HEK293 (cell line): Measurements from ENCODE around the gene EMP3.

Experiments used
- CTCF ChIA-PET: fragments of 350-600 bp; formaldehyde crosslinking; extraction: SDS; loops from one replicate; lab custom pipeline; 2021; ENCODE audit warnings: antibody characterized with exemption; lab: Yijun Ruan, JAX
- POLR2A ChIA-PET: fragments of 300-600 bp; formaldehyde crosslinking; extraction: SDS; loops from one replicate; lab custom pipeline; 2020; ENCODE audit warnings: antibody characterized with exemption, inconsistent platforms; lab: Yijun Ruan, JAX
- H3K27ac ChIP-seq: fragments of 200-500 bp; sonication (Bioruptor generic); 2 replicates; pipeline ENCODE4 v1.5.1; 2014; ENCODE audit warnings: low read depth, low read length, control low read depth, inconsistent platforms; ENCODE audit errors: extremely low read depth
- H3K36me3 ChIP-seq, 2 experiments: fragments of 200-500 bp in 1 of 2; sonication (Bioruptor generic) in 1 of 2; 1 replicate in 1 of 2; 2 replicates in 1 of 2; pipeline ENCODE4 v1.5.1; 2014 to 2017; ENCODE audit warnings: inconsistent platforms in 2 of 2, low read length in 2 of 2; ENCODE audit not compliant: control insufficient read depth in 2 of 2, insufficient read depth in 1 of 2
- H3K4me1 ChIP-seq: fragments of 200-500 bp; sonication (Bioruptor generic); 2 replicates; pipeline ENCODE4 v1.5.1; 2014; ENCODE audit warnings: mild to moderate bottlenecking, low read length, inconsistent platforms; ENCODE audit not compliant: control insufficient read depth, insufficient read depth
- H3K4me3 ChIP-seq: 2 replicates; pipeline ENCODE4 v1.5.1; 2011; ENCODE audit warnings: low read depth, mild to moderate bottlenecking, control low read depth, low read length, moderate library complexity
- H3K9me3 ChIP-seq: fragments of 200-500 bp; sonication (Bioruptor generic); 2 replicates; pipeline ENCODE4 v1.5.1; 2014; ENCODE audit warnings: low read depth, low read length, inconsistent platforms; ENCODE audit not compliant: control insufficient read depth, insufficient read depth
- ZBTB20 ChIP-seq: fragments of 450-650 bp; formaldehyde crosslinking; IDR thresholded peaks from 2 replicates; pipeline ENCODE4 v1.5.1; 2016; ENCODE audit warnings: missing biosample characterization, missing genetic modification characterization
- ZBTB48 ChIP-seq: fragments of 450-650 bp; formaldehyde crosslinking; IDR thresholded peaks from 2 replicates; pipeline ENCODE4 v1.5.1; 2016; ENCODE audit warnings: missing biosample characterization, missing genetic modification characterization
- ZNF146 ChIP-seq: fragments of 450-650 bp; formaldehyde crosslinking; IDR thresholded peaks from 2 replicates; pipeline ENCODE4 v1.5.1; 2016; ENCODE audit warnings: missing biosample characterization, missing genetic modification characterization
- ZNF157 ChIP-seq: fragments of 450-650 bp; formaldehyde crosslinking; IDR thresholded peaks from 2 replicates; pipeline ENCODE4 v1.5.1; 2016; ENCODE audit warnings: missing biosample characterization, missing genetic modification characterization
- ZNF549 ChIP-seq: fragments of 450-650 bp; IDR thresholded peaks from 2 replicates; pipeline ENCODE4 v1.5.1; 2018; ENCODE audit warnings: missing biosample characterization, missing genetic modification characterization, mild to moderate bottlenecking, inconsistent platforms, moderate library complexity
- ZNF621 ChIP-seq: fragments of 450-650 bp; formaldehyde crosslinking; IDR thresholded peaks from 2 replicates; pipeline ENCODE4 v1.5.1; 2017; ENCODE audit warnings: missing biosample characterization, missing genetic modification characterization
- ZNF623 ChIP-seq: fragments of 450-650 bp; formaldehyde crosslinking; IDR thresholded peaks from 2 replicates; pipeline ENCODE4 v1.5.1; 2016; ENCODE audit warnings: missing biosample characterization, missing genetic modification characterization
- ZNF626 ChIP-seq: fragments of 450-650 bp; sonication (Bioruptor Pico); formaldehyde crosslinking; IDR thresholded peaks from 2 replicates; pipeline ENCODE4 v1.5.1; 2018; ENCODE audit warnings: missing biosample characterization, missing genetic modification characterization, inconsistent platforms
- ZNF664 ChIP-seq: fragments of 450-650 bp; formaldehyde crosslinking; IDR thresholded peaks from 2 replicates; pipeline ENCODE4 v1.5.1; 2016; ENCODE audit warnings: missing biosample characterization, missing genetic modification characterization
- TF ChIP-seq, protein P1 (sequence below): fragments of 450-650 bp; formaldehyde crosslinking; IDR thresholded peaks from 2 replicates; pipeline ENCODE4 v1.5.1; 2017; ENCODE audit warnings: missing biosample characterization, mild to moderate bottlenecking, missing genetic modification characterization, moderate library complexity
- TF ChIP-seq, protein P2 (sequence below): fragments of 450-650 bp; formaldehyde crosslinking; IDR thresholded peaks from 2 replicates; pipeline ENCODE4 v1.5.1; 2016; ENCODE audit warnings: missing biosample characterization, missing genetic modification characterization
- TF ChIP-seq, protein P3 (sequence below): fragments of 450-650 bp; IDR thresholded peaks from 2 replicates; pipeline ENCODE4 v1.5.1; 2018; ENCODE audit warnings: missing biosample characterization, mild to moderate bottlenecking, missing genetic modification characterization

Gene EMP3

DNA sequence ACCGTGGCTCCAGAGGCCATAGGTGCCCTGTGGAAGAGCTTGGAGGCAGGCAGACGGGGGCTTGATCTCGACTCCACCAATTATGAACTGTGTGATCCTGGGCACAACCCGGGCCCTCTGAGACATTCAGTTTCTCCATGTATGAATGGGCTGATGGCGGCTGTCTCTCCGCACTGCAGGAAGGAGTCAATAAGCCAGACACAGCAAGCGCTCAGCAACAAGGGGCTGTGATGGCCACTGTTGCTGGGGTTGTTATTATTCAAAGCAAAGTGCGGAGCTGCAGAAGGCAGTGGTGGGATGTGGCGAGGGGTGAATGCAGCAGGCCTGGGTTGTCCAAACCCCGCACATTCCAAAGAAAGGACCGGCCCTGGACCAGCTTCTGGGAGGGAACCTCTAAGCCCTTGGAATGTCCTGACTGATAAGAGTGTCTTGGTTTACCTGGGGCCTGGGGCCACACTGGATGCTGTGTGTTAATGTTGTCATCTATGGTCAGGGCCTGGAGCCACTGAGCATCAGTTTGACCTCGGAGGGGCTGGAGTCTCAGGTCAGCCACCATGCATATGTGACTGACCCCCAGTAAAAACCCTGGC lies 30.1 kb downstream of the EMP3 start:
- Histone ChIP-seq H3K9me3 (no peaks in the 10 kb centered on the region), H3K36me3 (peaks cover 0 to 3% of the 10 kb centered on the region in 2 experiments; a peak in 2 of 3 replicates), H3K27ac (no peak overlapping the region), H3K4me3 (no peak overlapping the region), H3K4me1 (no peaks in the 10 kb centered on the region)
- POLR2A ChIA-PET, result interaction anchor here (0.7 kb wide), 1 partner anchor 268 kb away, joined by 5 read pairs; no protein-coding TSS in a partner anchor
- TF ChIP-seq ZBTB20 (tag by site-specific recombination), result no peak
- no peak for TF ChIP-seq ZBTB48
- TF ChIP-seq, protein P1, sequence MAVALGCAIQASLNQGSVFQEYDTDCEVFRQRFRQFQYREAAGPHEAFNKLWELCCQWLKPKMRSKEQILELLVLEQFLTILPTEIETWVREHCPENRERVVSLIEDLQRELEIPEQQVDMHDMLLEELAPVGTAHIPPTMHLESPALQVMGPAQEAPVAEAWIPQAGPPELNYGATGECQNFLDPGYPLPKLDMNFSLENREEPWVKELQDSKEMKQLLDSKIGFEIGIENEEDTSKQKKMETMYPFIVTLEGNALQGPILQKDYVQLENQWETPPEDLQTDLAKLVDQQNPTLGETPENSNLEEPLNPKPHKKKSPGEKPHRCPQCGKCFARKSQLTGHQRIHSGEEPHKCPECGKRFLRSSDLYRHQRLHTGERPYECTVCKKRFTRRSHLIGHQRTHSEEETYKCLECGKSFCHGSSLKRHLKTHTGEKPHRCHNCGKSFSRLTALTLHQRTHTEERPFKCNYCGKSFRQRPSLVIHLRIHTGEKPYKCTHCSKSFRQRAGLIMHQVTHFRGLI (tag by site-specific recombination), result no peak
- no peak for TF ChIP-seq ZNF549 (tag by site-specific recombination)
- TF ChIP-seq ZNF146 (tag by site-specific recombination), result no peak
- no peak for TF ChIP-seq ZNF621 (tag by site-specific recombination)
- no peak for TF ChIP-seq ZNF626 (tag by site-specific recombination)
- CTCF ChIA-PET, result interaction anchor here (0.9 to 1.4 kb wide), 2 partner anchors 8 to 153 kb away, joined by 3 to 6 read pairs; no protein-coding TSS in a partner anchor

DNA sequence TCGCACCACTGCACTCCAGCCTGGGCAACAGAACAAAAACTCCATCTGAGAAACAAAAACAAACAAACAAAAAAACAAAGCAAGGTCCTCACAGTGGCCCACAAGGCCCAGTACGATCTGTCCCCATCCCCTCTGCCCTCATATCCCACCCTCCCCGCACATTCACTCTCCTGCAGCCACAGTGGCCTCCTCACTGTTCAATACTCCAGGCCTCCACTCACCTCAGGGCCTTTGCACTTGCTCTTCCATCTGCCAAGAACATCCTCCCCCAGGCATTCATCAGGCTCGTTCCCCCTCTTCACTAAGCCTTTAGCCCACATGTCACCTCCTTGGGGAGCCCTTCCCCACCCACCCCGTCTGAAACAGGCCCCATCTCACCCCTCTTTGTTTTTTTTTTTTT lies 33.8 kb downstream of the EMP3 start:
- TF ChIP-seq, protein P2, sequence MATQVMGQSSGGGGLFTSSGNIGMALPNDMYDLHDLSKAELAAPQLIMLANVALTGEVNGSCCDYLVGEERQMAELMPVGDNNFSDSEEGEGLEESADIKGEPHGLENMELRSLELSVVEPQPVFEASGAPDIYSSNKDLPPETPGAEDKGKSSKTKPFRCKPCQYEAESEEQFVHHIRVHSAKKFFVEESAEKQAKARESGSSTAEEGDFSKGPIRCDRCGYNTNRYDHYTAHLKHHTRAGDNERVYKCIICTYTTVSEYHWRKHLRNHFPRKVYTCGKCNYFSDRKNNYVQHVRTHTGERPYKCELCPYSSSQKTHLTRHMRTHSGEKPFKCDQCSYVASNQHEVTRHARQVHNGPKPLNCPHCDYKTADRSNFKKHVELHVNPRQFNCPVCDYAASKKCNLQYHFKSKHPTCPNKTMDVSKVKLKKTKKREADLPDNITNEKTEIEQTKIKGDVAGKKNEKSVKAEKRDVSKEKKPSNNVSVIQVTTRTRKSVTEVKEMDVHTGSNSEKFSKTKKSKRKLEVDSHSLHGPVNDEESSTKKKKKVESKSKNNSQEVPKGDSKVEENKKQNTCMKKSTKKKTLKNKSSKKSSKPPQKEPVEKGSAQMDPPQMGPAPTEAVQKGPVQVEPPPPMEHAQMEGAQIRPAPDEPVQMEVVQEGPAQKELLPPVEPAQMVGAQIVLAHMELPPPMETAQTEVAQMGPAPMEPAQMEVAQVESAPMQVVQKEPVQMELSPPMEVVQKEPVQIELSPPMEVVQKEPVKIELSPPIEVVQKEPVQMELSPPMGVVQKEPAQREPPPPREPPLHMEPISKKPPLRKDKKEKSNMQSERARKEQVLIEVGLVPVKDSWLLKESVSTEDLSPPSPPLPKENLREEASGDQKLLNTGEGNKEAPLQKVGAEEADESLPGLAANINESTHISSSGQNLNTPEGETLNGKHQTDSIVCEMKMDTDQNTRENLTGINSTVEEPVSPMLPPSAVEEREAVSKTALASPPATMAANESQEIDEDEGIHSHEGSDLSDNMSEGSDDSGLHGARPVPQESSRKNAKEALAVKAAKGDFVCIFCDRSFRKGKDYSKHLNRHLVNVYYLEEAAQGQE (tag by site-specific recombination), result no peak
- TF ChIP-seq ZNF623 (tag by site-specific recombination), result peak; percentile 97
- no peak for TF ChIP-seq ZNF157
- Histone ChIP-seq H3K4me1 (no peaks in the 10 kb centered on the region), H3K27ac (no peak overlapping the region), H3K36me3 (peaks cover 3 to 7% of the 10 kb centered on the region in 2 experiments; a peak in 2 of 3 replicates), H3K4me3 (no peak overlapping the region), H3K9me3 (no peaks in the 10 kb centered on the region)
- CTCF ChIA-PET, result interaction anchor here (1.2 kb wide), 1 partner anchor 11 kb away, joined by 5 read pairs; no protein-coding TSS in a partner anchor
- POLR2A ChIA-PET, result interaction anchor here (1.4 kb wide), 1 partner anchor 26 kb away, joined by 3 read pairs; no protein-coding TSS in a partner anchor

DNA sequence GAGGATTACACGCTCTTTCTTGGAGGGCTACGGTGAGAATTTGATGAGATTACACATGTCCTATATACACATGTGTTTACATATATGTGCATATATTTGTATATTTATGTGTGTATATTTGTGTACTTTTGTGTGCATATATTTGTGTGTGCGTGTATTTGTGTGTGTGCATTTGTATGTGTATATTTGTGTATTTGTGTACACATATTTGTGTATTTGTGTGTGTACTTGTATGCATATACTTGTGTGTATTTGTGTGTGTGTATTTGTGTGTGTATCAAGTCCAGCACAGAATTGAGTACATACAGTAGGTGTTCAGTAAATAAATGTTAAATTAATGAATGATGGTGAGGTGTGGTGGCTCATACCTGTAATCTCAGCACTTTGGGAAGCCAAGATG lies 36.6 kb downstream of the EMP3 start:
- Histone ChIP-seq H3K9me3 (no peaks in the 10 kb centered on the region), H3K27ac (no peak overlapping the region), H3K4me3 (no peak overlapping the region), H3K36me3 (peaks cover 3 to 7% of the 10 kb centered on the region in 2 experiments; a peak in 2 of 3 replicates), H3K4me1 (peaks cover 4% of the 10 kb centered on the region; the same call in 1 of the 2 replicates)
- peak; percentile 74 for TF ChIP-seq ZNF664
- TF ChIP-seq, protein P3, sequence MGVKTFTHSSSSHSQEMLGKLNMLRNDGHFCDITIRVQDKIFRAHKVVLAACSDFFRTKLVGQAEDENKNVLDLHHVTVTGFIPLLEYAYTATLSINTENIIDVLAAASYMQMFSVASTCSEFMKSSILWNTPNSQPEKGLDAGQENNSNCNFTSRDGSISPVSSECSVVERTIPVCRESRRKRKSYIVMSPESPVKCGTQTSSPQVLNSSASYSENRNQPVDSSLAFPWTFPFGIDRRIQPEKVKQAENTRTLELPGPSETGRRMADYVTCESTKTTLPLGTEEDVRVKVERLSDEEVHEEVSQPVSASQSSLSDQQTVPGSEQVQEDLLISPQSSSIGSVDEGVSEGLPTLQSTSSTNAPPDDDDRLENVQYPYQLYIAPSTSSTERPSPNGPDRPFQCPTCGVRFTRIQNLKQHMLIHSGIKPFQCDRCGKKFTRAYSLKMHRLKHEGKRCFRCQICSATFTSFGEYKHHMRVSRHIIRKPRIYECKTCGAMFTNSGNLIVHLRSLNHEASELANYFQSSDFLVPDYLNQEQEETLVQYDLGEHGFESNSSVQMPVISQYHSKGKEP (tag by site-specific recombination), result no peak
- CTCF ChIA-PET, result interaction anchor here (1.0 to 2.9 kb wide), 4 partner anchors 11 to 223 kb away, joined by 3 to 18 read pairs (median 7); no protein-coding TSS in a partner anchor
- POLR2A ChIA-PET, result interaction anchor here (2.5 kb wide), 1 partner anchor 40 kb away, joined by 19 read pairs; a partner anchor contains a TSS
